Measurements from ENCODE around the gene SERTAD1.
A peak's percentile ranks its signal among the peaks of the same experiment; 100 is the strongest.
"Not testable (repeated sequence)": the region's sequence is repeated elsewhere in the genome, so short reads cannot be mapped to it uniquely, and the experiment has no call there.

SERTAD1 gene

GRCh38 chr19:40421993-40422747 lies 3.6 kb downstream of the SERTAD1 start:
- DNase-seq = no peak

GRCh38 chr19:40420766-40421765 lies 4.7 kb downstream of the SERTAD1 start:
- peak; percentile 80 for DNase-seq

DNA sequence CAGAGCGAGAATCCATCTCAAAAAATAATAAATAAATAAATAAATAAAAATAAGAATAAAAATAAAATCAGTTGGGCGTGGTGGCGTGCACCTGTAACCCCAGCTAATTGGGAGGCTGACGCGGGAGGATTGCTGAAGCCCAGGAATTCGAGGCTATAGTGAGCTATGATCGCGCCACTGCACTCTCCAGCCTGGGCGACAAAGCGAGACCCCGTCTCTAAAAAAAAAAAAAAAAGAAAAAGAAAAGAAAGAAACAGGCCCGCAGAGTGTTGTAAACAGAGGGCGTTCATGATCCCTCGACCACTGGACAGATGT lies 5.4 kb downstream of the SERTAD1 start:
- no peak for DNase-seq

DNA sequence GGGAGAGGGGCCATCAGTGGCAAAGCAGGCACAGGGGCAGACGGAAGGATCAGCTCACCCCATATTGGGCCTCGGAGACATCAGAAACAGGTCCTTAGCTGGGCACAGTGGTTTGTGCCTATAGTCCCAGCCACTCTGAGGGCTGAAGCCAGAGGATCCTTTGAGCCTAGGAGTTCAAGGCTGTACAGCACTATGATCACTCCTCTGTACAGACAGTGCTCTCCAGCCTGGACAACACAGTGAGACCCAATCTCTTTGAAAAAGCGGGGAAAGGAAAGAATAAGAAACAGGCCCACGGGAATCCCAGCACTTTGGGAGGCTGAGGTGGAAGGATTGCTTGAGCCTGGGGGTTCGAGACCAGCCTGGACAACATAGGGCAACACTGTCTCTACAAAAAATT lies 6.0 kb downstream of the SERTAD1 start:
- DNase-seq = no peak

DNA sequence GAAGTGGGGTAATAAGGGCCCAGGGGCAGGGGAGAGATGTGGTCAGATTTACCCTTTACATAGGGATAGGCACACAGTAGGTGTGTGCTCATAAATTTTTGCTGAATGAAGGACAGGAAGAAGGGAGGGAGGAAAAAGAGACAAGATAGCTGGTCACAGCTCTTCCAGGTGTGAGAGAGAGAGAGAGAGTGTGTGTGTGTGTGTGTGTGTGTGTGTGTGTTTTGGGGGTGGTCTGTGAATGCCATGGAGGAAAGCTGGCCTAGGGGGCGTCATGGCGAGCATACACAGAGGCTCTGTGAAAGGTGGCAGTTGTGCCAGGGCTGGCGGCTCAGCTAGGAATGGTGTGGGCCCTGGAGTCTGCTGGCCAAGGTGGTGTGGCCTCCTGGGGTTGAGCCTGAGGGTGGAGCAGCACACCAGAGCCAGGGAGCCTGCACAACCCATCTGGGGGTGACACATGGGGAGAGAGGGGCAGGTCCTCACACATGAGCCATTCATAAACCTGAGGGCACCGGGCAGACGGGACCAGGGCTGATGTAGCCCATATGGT lies 6.7 kb downstream of the SERTAD1 start:
- DNase-seq = no peak

- no peak for DNase-seq
These were observed 7.8 kb downstream of the SERTAD1 start for GRCh38 chr19:40418040-40418439.

DNA sequence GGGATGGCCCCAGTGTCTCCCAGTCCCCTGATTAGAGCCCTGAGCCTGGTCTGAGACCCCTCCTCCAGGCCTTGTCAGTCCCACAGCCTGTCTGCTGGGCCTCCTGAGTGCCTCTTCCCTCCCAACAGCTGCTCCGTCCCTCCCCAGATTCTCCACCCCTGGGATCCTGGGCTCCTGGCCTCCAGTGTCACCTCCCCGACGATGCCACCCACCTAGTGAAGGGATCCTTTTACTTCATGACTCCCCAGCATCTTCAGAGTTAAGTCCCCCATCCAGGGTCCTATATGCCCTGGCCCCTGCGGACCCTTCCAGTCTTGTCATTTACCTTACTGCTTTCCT lies 8.2 kb downstream of the SERTAD1 start:
- no peak for DNase-seq

GRCh38 chr19:40416918-40417642 lies 8.7 kb downstream of the SERTAD1 start:
- DNase-seq = no peak

DNA sequence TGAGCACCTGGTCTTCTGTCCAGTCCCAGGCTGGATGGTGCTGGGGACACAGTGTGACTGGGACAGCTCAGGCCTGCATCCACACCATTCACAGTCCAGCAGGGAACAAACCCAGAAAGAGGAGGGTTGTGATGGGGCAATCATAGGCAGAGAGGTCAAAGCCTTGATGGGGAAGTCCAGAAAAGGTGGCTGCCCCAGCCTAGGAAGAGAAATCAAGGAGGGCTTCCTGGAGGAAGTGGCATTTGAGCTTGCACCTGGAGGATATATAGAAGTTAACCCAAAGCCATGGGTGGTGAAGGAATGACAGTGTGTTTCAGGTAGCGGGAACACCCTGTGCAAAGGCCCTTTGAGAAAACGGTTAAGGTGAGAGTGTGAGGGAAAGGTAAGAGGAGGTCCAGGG lies 10.0 kb downstream of the SERTAD1 start:
- DNase-seq = no peak

DNA sequence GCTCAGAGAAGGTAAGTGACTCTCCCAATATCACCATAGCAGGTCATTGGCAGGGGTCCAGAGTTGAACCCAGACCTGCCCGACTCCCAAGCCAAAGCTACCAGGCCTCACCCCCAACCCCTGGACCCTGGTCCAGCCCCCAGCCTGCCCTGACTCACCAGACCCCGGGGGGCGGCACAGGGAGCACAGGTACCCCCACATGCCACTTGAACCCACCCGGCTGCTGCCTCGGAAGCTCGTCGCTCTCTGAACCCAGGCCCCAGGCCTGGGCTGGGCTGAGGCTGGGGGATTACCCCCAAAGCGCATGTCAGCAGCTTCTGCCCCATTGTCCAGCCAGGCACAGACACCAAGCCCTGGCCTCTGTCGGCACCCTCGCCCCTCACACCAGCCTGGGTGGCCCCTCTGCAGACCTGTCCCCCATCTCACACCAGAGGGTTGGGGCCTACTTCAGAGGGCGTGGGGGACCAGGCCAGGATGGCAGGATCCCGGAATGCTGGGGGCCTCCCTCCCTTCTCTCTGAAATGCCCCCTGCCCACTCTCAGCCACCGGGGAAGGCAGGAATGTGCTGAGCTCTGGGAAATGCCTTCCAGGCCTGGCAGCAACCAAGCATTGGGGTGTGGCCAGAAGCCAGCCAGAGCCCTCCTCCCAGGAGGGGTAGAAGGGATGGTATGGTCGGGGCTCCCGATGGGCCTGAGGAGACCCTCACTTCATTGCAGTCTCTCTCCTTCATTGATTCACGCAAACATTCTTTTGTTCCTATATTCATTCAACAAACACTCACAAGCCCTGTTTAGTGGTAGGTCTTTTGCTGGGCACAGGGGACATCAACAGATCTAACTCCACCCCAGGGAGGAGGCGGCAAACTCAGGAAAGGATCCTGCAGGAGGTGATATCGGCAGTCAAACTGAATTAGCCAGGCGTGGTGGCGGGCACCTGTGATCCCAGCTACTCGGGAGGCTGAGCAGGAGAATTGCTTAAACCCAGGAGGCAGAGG lies 11.0 kb downstream of the SERTAD1 start:
- no peak for DNase-seq

- DNase-seq = no peak
These were observed 12.4 kb downstream of the SERTAD1 start, which contains the start of gene PRX for GRCh38 chr19:40413291-40413845. Gene PRX (minus strand): TSS chr19:40413378. CDS start chr19:40407932, 5,446 bp downstream.

DNA sequence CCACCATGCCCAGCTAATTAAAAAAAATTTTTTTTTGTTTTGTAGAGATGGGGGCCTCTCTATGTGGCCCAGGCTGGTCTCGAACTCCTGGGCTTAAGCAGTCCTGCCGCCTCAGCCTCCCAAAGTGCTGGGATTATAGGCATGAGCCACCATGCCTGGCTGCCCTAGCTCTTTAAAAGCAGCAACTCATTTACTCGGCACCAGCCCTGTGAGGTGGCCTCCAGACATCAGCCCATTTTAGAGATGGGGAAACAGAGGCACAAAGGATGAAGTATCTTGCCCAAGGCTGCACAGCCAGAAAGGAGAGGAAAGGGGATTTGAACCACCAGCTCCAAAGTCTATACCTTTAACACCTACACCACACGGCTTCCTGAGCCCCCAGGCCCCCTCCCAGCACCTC lies 12.9 kb downstream of the SERTAD1 start:
- DNase-seq = no peak

DNA sequence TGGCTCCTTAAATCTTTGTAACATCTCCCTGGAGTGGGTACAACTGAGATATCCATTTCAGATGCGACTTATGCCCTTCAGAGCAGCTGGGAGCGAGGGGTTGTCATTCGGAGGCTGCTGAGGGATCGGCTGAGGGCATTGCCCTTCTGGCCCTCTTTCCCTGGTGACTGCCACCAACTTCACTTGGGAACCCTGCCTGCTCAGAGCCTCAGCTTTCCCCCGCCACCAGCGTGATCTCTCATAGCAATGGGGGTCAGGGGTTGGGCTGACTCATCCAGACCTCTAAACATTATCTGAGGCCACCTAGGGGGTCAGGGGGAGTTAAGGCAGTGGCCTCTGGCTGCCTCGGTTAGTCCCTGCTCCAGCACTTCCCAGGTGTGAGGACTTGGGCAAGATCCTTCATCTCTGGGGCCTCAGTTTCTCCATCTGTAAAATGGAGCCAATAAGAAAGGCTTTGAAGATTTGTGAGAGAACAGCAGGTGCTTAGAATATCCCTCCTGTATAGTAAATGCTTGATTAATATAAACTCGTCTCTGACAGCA lies 13.8 kb downstream of the SERTAD1 start:
- DNase-seq = no peak

DNA sequence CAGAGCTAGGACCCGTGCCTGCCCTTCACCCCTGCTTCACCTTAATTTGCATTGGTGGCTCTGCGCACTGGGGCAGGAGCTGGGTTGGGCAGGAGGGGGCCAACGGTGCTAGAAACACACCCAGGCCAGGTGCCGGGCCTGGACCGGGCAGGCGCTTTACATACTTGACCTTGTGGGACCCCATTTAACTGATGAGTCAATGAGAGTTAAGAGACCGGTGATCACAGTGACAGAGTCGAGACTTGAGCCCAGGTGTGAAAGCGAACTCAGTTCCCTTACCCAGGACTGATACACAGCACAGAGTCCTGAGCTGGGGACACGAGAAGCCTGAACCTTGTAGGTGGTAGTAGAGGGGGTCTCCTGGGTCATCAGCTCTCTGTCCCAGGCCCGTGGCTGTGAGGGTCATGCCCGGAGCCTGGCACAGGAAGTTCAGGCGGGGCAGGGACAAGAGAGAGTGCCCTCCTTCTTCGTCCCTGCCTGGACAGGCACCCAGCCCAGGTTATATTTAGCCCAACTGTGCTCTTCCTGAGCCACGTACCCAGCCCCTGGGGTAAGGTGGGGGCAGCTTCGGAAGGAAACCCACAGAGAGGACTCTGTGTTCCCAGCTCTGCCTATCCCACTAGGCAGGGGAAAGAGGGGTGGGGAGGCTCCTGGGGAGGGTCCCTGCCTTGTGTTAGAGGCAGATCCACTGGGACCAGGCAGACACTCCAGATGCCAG lies 14.5 kb downstream of the SERTAD1 start:
- no peak for DNase-seq

- DNase-seq = no peak
These were observed 15.8 kb downstream of the SERTAD1 start for GRCh38 chr19:40410030-40410389.

DNA sequence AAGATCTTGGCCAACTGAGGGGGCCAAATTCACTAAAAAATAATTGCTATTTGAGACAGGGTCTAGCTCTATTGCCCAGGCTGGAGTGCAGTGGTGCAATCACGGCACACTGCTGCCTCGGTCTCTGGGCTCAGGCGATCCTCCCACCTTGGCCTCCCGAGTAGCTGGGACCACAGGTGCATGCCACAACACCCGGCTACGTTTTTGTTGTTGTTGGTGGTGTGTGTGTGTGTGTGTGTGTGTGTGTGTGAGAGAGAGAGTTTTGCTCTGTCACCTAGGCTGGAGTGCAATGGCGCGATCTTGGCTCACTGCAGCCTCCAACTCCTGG lies 17.2 kb downstream of the SERTAD1 start:
- DNase-seq = not testable (repeated sequence)

DNA sequence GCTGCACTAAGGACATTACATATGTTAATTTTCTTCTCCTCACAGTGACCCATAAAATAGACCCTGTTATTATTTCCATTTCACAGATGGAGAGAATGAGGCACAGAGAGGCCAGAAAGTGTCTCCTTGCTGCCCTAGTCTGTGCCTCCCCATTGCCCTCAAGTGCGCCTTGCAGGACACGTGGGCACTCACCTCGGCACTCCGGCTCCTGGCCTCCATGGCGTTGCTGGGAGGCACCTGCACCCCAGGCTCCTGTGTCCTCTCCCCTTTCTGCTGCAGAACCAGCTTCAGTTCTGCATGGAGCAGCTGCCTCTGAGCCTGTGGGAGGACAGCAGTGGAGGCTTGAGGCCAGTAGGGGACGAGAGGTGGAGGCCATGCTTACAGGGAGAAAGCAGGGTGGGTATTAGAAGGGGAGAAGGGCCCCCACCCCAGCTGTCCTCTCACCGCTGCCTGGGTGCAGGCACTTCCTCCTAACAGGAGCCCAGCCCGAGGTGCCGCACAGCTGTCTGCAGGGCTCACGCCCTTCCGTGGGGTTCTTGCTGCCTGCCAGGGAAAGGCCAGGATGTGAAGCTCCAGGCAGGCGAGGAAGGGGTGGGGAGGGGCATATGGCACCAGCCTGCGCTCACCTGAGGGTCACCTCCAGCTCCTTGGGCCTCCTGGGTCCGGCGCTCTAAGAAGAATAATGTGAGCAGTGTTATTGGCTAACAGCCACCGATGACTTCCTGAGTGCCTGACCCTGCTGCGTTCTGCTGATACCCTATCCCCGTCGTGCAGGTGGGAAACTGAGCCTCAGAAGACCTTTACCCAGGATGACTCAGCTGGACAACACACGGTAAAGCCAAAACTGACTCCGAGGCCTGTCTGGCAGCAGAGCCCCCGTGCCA lies 17.8 kb downstream of the SERTAD1 start:
- no peak for DNase-seq

DNA sequence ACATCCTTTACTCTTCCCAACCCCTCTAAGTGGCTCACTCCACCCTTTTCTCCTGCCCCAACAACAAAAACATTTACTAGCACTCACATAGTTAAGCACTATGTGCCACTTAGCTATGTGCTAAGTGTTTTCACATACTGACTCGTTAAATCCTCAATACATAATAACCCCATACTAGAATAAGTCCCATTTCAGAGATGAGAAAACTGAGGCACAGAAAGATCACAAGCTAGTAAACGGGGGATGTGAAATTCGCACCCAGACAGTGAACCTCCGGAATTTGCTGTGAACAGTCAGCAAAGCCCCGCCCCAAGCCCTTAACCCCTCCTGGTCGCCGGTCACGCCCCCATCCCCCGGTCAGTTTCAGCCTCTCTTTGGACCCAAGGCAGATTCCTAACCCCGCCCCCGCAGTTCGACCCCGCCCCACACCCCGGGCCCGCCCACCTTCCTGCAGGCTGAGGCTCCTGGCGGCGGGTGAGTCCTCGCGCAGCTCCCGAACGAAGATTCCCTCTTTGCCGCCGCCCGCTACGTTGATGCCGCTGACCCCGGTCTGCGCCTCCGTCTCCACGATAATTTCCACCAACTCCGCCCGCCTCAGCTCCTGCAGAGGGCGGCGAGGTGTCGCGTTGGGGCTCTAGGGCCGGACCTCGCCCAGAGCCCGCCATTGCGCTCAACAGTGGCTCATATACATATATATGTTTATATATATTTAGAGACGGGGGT lies 22.4 kb downstream of the SERTAD1 start:
- peak; percentile 60 for DNase-seq

GRCh38 chr19:40400559-40400958 lies 25.2 kb downstream of the SERTAD1 start:
- DNase-seq = no peak

Measured in NCI-H774 (cell line).